Stimulated activated CD8-positive, alpha-beta memory T cell treated with anti-CD3 and anti-CD28 coated beads, Interleukin-4, amount 100 ng/mL, for 1 hour (primary cell): ENCODE results near the gene ATG4B.
"Not testable (repeated sequence)": the region's sequence is repeated elsewhere in the genome, so short reads cannot be mapped to it uniquely, and the experiment has no call there.

Experiments used
- DNase-seq, 2 donors: peaks; one replicate each; pipeline ENCODE4 v3.0.0-alpha.2; 2020; ENCODE audit warnings: low read depth in 2 of 2, low spot score in 1 of 2

Gene ATG4B

GRCh38 chr2:241660593-241661213 is 23.2 kb downstream of the ATG4B start:
- DNase-seq, result no peak

- DNase-seq, result not testable (repeated sequence)
Measured at GRCh38 chr2:241662731-241663130, 25.2 kb downstream of the ATG4B start.

GRCh38 chr2:241665731-241666440 is 28.4 kb downstream of the ATG4B start:
- DNase-seq, result no peak

GRCh38 chr2:241666627-241667400 is 29.3 kb downstream of the ATG4B start:
- DNase-seq, result no peak

GRCh38 chr2:241668354-241668753 is 30.9 kb downstream of the ATG4B start:
- DNase-seq, result no peak

- no peak for DNase-seq
Measured at GRCh38 chr2:241668839-241669238, 31.3 kb downstream of the ATG4B start.

GRCh38 chr2:241670333-241671110 is 33.0 kb downstream of the ATG4B start:
- DNase-seq, result no peak

GRCh38 chr2:241671457-241672240 is 34.2 kb downstream of the ATG4B start:
- DNase-seq, result no peak

GRCh38 chr2:241672243-241673188 is 35.0 kb downstream of the ATG4B start:
- DNase-seq, result no peak

- DNase-seq, result no peak
Measured at GRCh38 chr2:241673189-241673663, 35.7 kb downstream of the ATG4B start.

GRCh38 chr2:241673797-241674725 is 36.6 kb downstream of the ATG4B start:
- DNase-seq, result no peak

- no peak for DNase-seq
Measured at GRCh38 chr2:241675885-241676284, 38.4 kb downstream of the ATG4B start.

- no peak for DNase-seq
Measured at GRCh38 chr2:241676665-241677064, 39.2 kb downstream of the ATG4B start.

GRCh38 chr2:241677392-241677791 is 39.9 kb downstream of the ATG4B start:
- no peak for DNase-seq

- no peak for DNase-seq
Measured at GRCh38 chr2:241678307-241678706, 40.8 kb downstream of the ATG4B start.

- DNase-seq, result no peak
Measured at GRCh38 chr2:241678784-241679540, 41.5 kb downstream of the ATG4B start.

- DNase-seq, result no peak
Measured at GRCh38 chr2:241680044-241680443, 42.6 kb downstream of the ATG4B start.
